ENCODE data around the gene PTPRT. TPM values are rescaled to one million over a fixed set of nuclear protein-coding genes. Genes with fewer than 3 reads are reported as not detected.

PTPRT gene
- total RNA-seq, 1 donor from 2014 or later: 0.10 TPM

GRCh38 chr20:43040427-43040826 is 149.3 kb downstream of the PTPRT start:
- intact Hi-C loops (cut with micrococcal nuclease): no loop called here
- DNase-seq: no peak
- no peak for ATAC-seq

GRCh38 chr20:43037605-43038309 is 151.9 kb downstream of the PTPRT start:
- intact Hi-C loops (cut with micrococcal nuclease): no loop called here
- ATAC-seq: no peak

GRCh38 chr20:43034981-43035724 is 154.6 kb downstream of the PTPRT start:
- no peak for DNase-seq
- intact Hi-C loops (cut with micrococcal nuclease): no loop called here
- no peak for ATAC-seq

More at GRCh38 chr20:43037605-43038309, 151.9 kb downstream of the PTPRT start:
- no peak for DNase-seq

- no peak for DNase-seq
- ATAC-seq: no peak
- intact Hi-C loops (cut with micrococcal nuclease): no loop called here
Measured at GRCh38 chr20:43032459-43032858, 157.2 kb downstream of the PTPRT start.

- ATAC-seq (no peak), DNase-seq (no peak)
- intact Hi-C loops (cut with micrococcal nuclease): no loop called here
Measured at GRCh38 chr20:43029176-43029575, 160.5 kb downstream of the PTPRT start.

- intact Hi-C loops (cut with micrococcal nuclease): no loop called here
Measured at GRCh38 chr20:43028470-43028869, 161.2 kb downstream of the PTPRT start.

GRCh38 chr20:43023836-43024235 is 165.9 kb downstream of the PTPRT start:
- no peak for DNase-seq
- no peak for ATAC-seq
- intact Hi-C loops (cut with micrococcal nuclease): no loop called here

More at GRCh38 chr20:43028470-43028869, 161.2 kb downstream of the PTPRT start:
- no peak for DNase-seq
- ATAC-seq: no peak

GRCh38 chr20:43022568-43022967 is 167.1 kb downstream of the PTPRT start:
- intact Hi-C loops (cut with micrococcal nuclease): no loop called here
- ATAC-seq: no peak
- no peak for DNase-seq

GRCh38 chr20:43022081-43022480 is 167.6 kb downstream of the PTPRT start:
- intact Hi-C loops (cut with micrococcal nuclease): no loop called here
- ATAC-seq: no peak

GRCh38 chr20:43017241-43018030 is 172.3 kb downstream of the PTPRT start:
- intact Hi-C loops (cut with micrococcal nuclease): no loop called here
- DNase-seq (no peak), ATAC-seq (no peak)

More at GRCh38 chr20:43022081-43022480, 167.6 kb downstream of the PTPRT start:
- no peak for DNase-seq

GRCh38 chr20:43016257-43016656 is 173.4 kb downstream of the PTPRT start:
- ATAC-seq: no peak
- DNase-seq: no peak
- intact Hi-C loops (cut with micrococcal nuclease): no loop called here

GRCh38 chr20:43015566-43015965 is 174.1 kb downstream of the PTPRT start:
- intact Hi-C loops (cut with micrococcal nuclease): no loop called here
- no peak for ATAC-seq
- no peak for DNase-seq

GRCh38 chr20:43014206-43014605 is 175.5 kb downstream of the PTPRT start:
- intact Hi-C loops (cut with micrococcal nuclease): no loop called here
- ATAC-seq (no peak), DNase-seq (no peak)

GRCh38 chr20:43011491-43011890 is 178.2 kb downstream of the PTPRT start:
- intact Hi-C loops (cut with micrococcal nuclease): no loop called here
- DNase-seq: no peak
- no peak for ATAC-seq

- ATAC-seq (no peak), DNase-seq (no peak)
- intact Hi-C loops (cut with micrococcal nuclease): no loop called here
Measured at GRCh38 chr20:43009532-43009931, 180.2 kb downstream of the PTPRT start.

GRCh38 chr20:43007525-43007924 is 182.2 kb downstream of the PTPRT start:
- intact Hi-C loops (cut with micrococcal nuclease): no loop called here
- DNase-seq: no peak
- no peak for ATAC-seq

GRCh38 chr20:43006651-43007375 is 182.9 kb downstream of the PTPRT start:
- DNase-seq (no peak), ATAC-seq (no peak)
- intact Hi-C loops (cut with micrococcal nuclease): no loop called here

GRCh38 chr20:43003318-43003944 is 186.3 kb downstream of the PTPRT start:
- no peak for ATAC-seq
- no peak for DNase-seq
- intact Hi-C loops (cut with micrococcal nuclease): no loop called here

- intact Hi-C loops (cut with micrococcal nuclease): no loop called here
- ATAC-seq: no peak
- no peak for DNase-seq
Measured at GRCh38 chr20:42996141-42996540, 193.6 kb downstream of the PTPRT start.

Data from left ventricle myocardium superior (tissue), 1 donor.